Stomach (tissue), 9 donors: ENCODE results near the gene ARHGAP28. TPM values are rescaled to one million over a fixed set of nuclear protein-coding genes. Genes with fewer than 3 reads are reported as not detected.

Experiments used
- DNase-seq, 2 donors: peaks; one replicate each; pipeline versions ENCODE4 v3.0.0 to v3.0.0-alpha.2; 2013 to 2019
- H3K27ac ChIP-seq, 5 donors: fragments of 200-600 bp in 4 of 5; sonication (generic) in 4 of 5; one replicate each; pipeline ENCODE4 v1.5.1; 2013 to 2019; ENCODE audit warnings: mild to moderate bottlenecking in 1 of 5, moderate library complexity in 1 of 5
- H3K27me3 ChIP-seq, 3 donors: fragments of 200-600 bp; sonication (generic); one replicate each; pipeline ENCODE4 v1.5.1; 2017 to 2019; ENCODE audit warnings: mixed run types in 1 of 3
- H3K36me3 ChIP-seq, 4 donors: fragments of 200-600 bp; sonication (generic); 1 replicate in 3 of 4; 2 replicates in 1 of 4; pipeline ENCODE4 v1.5.1; 2016 to 2019
- H3K4me1 ChIP-seq, 4 donors: fragments of 200-600 bp; sonication (generic); one replicate each; pipeline ENCODE4 v1.5.1; 2016 to 2019
- H3K4me3 ChIP-seq, 4 donors: fragments of 200-600 bp; sonication (generic) in 3 of 4; one replicate each; pipeline ENCODE4 v1.5.1; 2016 to 2019; ENCODE audit warnings: mild to moderate bottlenecking in 1 of 4
- H3K9me3 ChIP-seq, 4 donors: fragments of 200-600 bp; sonication (generic); one replicate each; pipeline ENCODE4 v1.5.1; 2016 to 2019
- EP300 ChIP-seq: sonication (generic); formaldehyde crosslinking; IDR thresholded peaks from one replicate; pipeline ENCODE4 v1.6.1; 2017; ENCODE audit warnings: antibody characterized with exemption
- POLR2A ChIP-seq, 4 donors: fragments of 450-650 bp; IDR thresholded peaks; one replicate each; pipeline ENCODE4 v1.6.1; 2016; ENCODE audit warnings: antibody characterized with exemption in 4 of 4, control low read depth in 2 of 4, mild to moderate bottlenecking in 1 of 4, moderate library complexity in 1 of 4
- POLR2AphosphoS5 ChIP-seq, 3 donors: sonication (generic); formaldehyde crosslinking; IDR thresholded peaks; one replicate each; pipeline ENCODE4 v1.6.1; 2016; ENCODE audit warnings: antibody characterized with exemption in 3 of 3
- WGBS, 5 donors: extraction: QIAGEN DNeasy Blood & Tissue Kit in 3 of 5; methylation state at CpG; one replicate each; pipeline versions ENCODE4 v1.1.5 to v1.1.7; 2013 to 2018; 5-methylcytosine and 5-hydroxymethylcytosine counted together
- intact Hi-C: fragments of 100-400 bp; cut with DNase I; formaldehyde crosslinking; loops from one replicate; pipeline ENCODE4 v1.15.1; 2023; ENCODE audit warnings: low total_unique reads
- polyA plus RNA-seq, 3 donors: library from polyadenylated mRNA; stranded (reverse); fragments of 200-250 nt; gene quantifications; one replicate each; pipeline ENCODE4 v1.2.3, GENCODE V29; 2013
- total RNA-seq, 5 donors: library from RNA; depleted of rRNA; stranded (reverse); fragments of >200 nt; gene quantifications; one replicate each; pipeline versions ENCODE4 v1.1.0 to v1.2.3, GENCODE V29; 2014 to 2016
- TF ChIP-seq, protein P1 (sequence below), 7 experiments: fragments of 450-650 bp in 4 of 7; fragments of 200-600 bp in 3 of 7; sonication (generic) in 3 of 7; IDR thresholded peaks; one replicate each; pipeline ENCODE4 v1.5.1; 2016 to 2019; ENCODE audit warnings: antibody characterized with exemption in 7 of 7, control low read depth in 2 of 7, mild to moderate bottlenecking in 1 of 7
- donor health status: healthy with polysubstance abuse.
- donor health status: Bipolar disorder and iron deficiency.
- donor health status: healthy.

Gene ARHGAP28
- total and polyA plus RNA-seq, 8 donors: 0.73 to 33.8 (median 3.6) TPM

DNA sequence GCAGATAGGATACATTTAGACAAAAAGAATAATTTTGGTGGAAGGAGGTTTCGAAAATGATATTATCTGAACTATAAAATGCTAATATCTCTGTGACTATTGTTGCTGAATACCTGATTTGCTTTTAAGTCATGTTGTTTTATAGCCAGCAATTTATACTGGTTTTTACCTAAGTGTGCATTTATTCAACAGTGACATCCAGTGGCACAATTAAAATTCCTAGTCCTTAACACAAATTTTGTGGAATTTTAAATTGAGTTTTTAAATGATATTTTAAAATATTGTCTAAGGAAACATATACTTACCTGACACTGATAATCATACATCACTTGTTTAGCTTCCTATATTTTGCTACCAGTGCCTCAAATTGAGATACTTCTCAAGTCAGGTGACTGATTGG is 144.8 kb downstream of the ARHGAP28 start:
- 78 to 93% (median 82%) methylated on average over 1 of the region's 1 CpG for WGBS, 5 donors
- intact Hi-C loops: no loop called here
- TF ChIP-seq, protein P1, sequence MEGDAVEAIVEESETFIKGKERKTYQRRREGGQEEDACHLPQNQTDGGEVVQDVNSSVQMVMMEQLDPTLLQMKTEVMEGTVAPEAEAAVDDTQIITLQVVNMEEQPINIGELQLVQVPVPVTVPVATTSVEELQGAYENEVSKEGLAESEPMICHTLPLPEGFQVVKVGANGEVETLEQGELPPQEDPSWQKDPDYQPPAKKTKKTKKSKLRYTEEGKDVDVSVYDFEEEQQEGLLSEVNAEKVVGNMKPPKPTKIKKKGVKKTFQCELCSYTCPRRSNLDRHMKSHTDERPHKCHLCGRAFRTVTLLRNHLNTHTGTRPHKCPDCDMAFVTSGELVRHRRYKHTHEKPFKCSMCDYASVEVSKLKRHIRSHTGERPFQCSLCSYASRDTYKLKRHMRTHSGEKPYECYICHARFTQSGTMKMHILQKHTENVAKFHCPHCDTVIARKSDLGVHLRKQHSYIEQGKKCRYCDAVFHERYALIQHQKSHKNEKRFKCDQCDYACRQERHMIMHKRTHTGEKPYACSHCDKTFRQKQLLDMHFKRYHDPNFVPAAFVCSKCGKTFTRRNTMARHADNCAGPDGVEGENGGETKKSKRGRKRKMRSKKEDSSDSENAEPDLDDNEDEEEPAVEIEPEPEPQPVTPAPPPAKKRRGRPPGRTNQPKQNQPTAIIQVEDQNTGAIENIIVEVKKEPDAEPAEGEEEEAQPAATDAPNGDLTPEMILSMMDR (IDR thresholded peaks at IDR 0.05): no peak
- TF ChIP-seq POLR2A (IDR thresholded peaks at IDR 0.05): no peak
- TF ChIP-seq EP300: no peak
- no peak for TF ChIP-seq POLR2AphosphoS5 (IDR thresholded peaks at IDR 0.05)

DNA sequence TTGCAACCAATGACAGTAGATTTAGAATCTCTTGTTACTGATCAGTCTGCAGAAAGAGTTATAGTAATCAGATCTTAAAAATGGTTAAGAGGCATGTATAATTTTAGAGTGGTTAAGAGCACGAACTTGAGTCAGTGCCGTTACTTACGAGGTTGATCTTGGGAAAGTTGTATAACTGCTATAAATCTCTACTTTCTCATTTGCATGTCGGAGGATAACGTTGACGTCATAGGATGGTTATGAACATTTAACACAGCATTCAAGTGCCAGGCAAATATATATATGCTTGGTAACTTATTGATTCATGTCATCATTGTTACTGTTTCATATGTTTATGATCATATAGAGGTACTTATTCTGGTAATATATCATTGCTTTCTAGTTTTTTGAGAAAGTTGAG is 146.2 kb downstream of the ARHGAP28 start:
- TF ChIP-seq, protein P1 (IDR thresholded peaks at IDR 0.05): no peak
- TF ChIP-seq POLR2AphosphoS5 (IDR thresholded peaks at IDR 0.05): no peak
- TF ChIP-seq POLR2A (IDR thresholded peaks at IDR 0.05): no peak
- TF ChIP-seq EP300: no peak
- no peak overlapping the region for H3K4me3 ChIP-seq
- intact Hi-C loops: no loop called here
- H3K27me3 ChIP-seq: no peaks in the 10 kb centered on the region
- DNase-seq: no peak
- H3K36me3 ChIP-seq: peaks cover 0 to 3% (median 0%) of the 10 kb centered on the region in 4 donors
- WGBS, 5 donors: 84 to 95% (median 92%) methylated on average over 6 of the region's 6 CpGs
- no peaks in the 10 kb centered on the region for H3K9me3 ChIP-seq
- no peak overlapping the region for H3K27ac ChIP-seq
- H3K4me1 ChIP-seq: no peaks in the 10 kb centered on the region

More for the DNA sequence above, 144.8 kb downstream of the ARHGAP28 start:
- DNase-seq: no peak
- H3K27me3 ChIP-seq: no peaks in the 10 kb centered on the region
- peaks cover 0 to 3% (median 0%) of the 10 kb centered on the region in 4 donors for H3K36me3 ChIP-seq
- H3K4me3 ChIP-seq: no peak overlapping the region
- no peaks in the 10 kb centered on the region for H3K9me3 ChIP-seq
- H3K27ac ChIP-seq: no peak overlapping the region
- no peaks in the 10 kb centered on the region for H3K4me1 ChIP-seq

DNA sequence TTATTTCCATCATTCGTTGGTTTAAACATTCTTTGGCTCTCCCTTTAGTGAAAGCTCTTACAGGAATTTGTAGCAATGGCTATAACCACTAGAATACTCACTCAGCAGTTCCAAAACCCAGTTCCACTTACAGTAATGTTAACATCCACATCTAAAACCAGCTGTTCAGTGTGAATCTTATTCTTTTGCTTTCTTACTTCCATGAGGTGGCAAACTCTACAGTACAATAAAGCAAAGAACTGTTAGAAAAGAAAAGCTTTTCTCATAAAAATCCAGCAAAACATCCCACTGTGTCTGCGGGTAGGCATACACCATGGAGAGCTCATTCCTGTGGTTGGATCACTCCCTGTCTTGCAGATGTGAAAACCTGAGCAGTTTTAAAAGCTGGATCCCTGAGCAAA is 147.1 kb downstream of the ARHGAP28 start:
- TF ChIP-seq POLR2AphosphoS5 (IDR thresholded peaks at IDR 0.05) (no peak), POLR2A (IDR thresholded peaks at IDR 0.05) (no peak), EP300 (no peak)
- TF ChIP-seq, protein P1 (IDR thresholded peaks at IDR 0.05): no peak
- no peak overlapping the region for H3K27ac ChIP-seq
- no peaks in the 10 kb centered on the region for H3K36me3 ChIP-seq

DNA sequence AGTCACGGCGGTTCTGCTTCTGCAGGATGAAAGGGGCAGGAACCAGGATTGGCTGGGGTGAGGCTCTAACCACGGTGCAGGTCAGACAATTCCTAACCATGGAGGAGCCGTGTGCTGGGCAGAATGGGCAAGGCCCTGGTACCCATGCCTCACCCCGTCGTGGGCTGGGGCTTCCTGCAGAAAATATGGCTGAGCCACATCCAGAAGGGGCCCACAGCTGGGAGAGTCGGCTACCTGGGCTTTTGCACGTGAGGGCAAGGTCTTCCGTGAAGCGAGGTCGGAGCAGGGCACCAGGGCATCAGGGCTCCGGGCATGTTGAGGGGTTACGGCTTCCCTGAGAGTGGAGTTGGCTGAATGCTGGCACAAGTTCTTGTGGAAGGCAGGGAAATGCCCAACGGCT is 147.8 kb downstream of the ARHGAP28 start:
- no peak for DNase-seq
- H3K4me1 ChIP-seq: peaks cover 0 to 8% (median 2%) of the 10 kb centered on the region in 4 donors
- H3K9me3 ChIP-seq: no peaks in the 10 kb centered on the region
- TF ChIP-seq EP300 (no peak), POLR2AphosphoS5 (IDR thresholded peaks at IDR 0.05) (no peak), POLR2A (IDR thresholded peaks at IDR 0.05) (no peak)
- TF ChIP-seq, protein P1 (IDR thresholded peaks at IDR 0.05): no peak
- H3K27ac ChIP-seq: no peak overlapping the region
- intact Hi-C loops: no loop called here
- 83 to 90% (median 88%) methylated on average over 12 to 14 of the region's 14 CpGs for WGBS, 5 donors
- no peaks in the 10 kb centered on the region for H3K36me3 ChIP-seq
- no peaks in the 10 kb centered on the region for H3K27me3 ChIP-seq
- no peak overlapping the region for H3K4me3 ChIP-seq

More for the DNA sequence above, 147.1 kb downstream of the ARHGAP28 start:
- intact Hi-C loops: no loop called here
- no peak overlapping the region for H3K4me3 ChIP-seq
- H3K9me3 ChIP-seq: no peaks in the 10 kb centered on the region
- 47 to 70% (median 53%) methylated on average over 2 of the region's 2 CpGs for WGBS, 5 donors
- H3K4me1 ChIP-seq: peaks cover 0 to 4% (median under 1%) of the 10 kb centered on the region in 4 donors
- no peaks in the 10 kb centered on the region for H3K27me3 ChIP-seq
- DNase-seq: peak in 1 of 2 donors; percentile 16
